PC-3 (cell line): ENCODE results near the gene ORC1.

Experiments used
- EZH2 ChIP-seq: fragments of 300-600 bp; sonication (generic); IDR thresholded peaks from one replicate; pipeline ENCODE4 v1.6.1; 2017; ENCODE audit warnings: antibody characterized with exemption, mild to moderate bottlenecking, low read length; ENCODE audit not compliant: unreplicated experiment
- EZH2phosphoT487 ChIP-seq: fragments of 300-600 bp; sonication (generic); IDR thresholded peaks from 2 replicates; pipeline ENCODE4 v1.6.1; 2018; ENCODE audit warnings: mild to moderate bottlenecking, antibody characterized with exemption, low read length, borderline replicate concordance
- TF ChIP-seq, protein P1 (sequence below): fragments of 300-600 bp; sonication (generic); conservative IDR thresholded peaks from 2 replicates; pipeline ENCODE4 v1.5.1; 2017; ENCODE audit warnings: antibody characterized with exemption, low read depth, mild to moderate bottlenecking, low read length

DNA sequence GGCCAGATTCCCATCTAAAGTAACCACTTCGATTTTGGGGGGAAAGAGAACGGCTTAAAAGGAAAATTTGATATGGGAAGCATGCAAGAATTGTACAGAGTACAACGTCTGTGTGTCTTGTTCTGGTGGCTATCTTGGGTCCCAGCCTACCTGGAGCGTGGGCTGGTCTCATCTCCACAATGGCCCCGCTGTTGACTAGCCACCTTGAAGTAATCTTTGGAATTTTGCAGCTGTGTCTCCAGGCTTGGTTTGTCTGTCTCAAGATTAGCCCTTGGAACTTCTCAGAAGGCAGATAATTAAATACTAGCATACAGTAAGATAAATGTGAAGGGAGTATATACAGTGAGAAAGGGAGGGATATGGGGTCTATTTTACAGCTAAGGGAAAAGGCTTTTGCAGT is 37.0 kb downstream of the ORC1 start:
- TF ChIP-seq, protein P1, sequence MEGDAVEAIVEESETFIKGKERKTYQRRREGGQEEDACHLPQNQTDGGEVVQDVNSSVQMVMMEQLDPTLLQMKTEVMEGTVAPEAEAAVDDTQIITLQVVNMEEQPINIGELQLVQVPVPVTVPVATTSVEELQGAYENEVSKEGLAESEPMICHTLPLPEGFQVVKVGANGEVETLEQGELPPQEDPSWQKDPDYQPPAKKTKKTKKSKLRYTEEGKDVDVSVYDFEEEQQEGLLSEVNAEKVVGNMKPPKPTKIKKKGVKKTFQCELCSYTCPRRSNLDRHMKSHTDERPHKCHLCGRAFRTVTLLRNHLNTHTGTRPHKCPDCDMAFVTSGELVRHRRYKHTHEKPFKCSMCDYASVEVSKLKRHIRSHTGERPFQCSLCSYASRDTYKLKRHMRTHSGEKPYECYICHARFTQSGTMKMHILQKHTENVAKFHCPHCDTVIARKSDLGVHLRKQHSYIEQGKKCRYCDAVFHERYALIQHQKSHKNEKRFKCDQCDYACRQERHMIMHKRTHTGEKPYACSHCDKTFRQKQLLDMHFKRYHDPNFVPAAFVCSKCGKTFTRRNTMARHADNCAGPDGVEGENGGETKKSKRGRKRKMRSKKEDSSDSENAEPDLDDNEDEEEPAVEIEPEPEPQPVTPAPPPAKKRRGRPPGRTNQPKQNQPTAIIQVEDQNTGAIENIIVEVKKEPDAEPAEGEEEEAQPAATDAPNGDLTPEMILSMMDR: no peak
- no peak for TF ChIP-seq EZH2phosphoT487
- TF ChIP-seq EZH2: no peak
